Vagina (tissue), 2 donors: ENCODE measurements around the gene RBFOX1.

Source experiments
- CTCF ChIP-seq, 3 experiments: fragments of 450-650 bp in 2 of 3; fragments of 200-600 bp in 1 of 3; sonication (generic) in 1 of 3; IDR thresholded peaks; one replicate each; pipeline ENCODE4 v1.5.1; 2017 to 2019; ENCODE audit warnings: antibody characterized with exemption in 3 of 3, mild to moderate bottlenecking in 2 of 3, moderate library complexity in 2 of 3
- POLR2A ChIP-seq, 2 donors: fragments of 450-650 bp; IDR thresholded peaks; one replicate each; pipeline ENCODE4 v1.6.1; 2017; ENCODE audit warnings: antibody characterized with exemption in 2 of 2, mild to moderate bottlenecking in 2 of 2, moderate library complexity in 2 of 2
- POLR2AphosphoS5 ChIP-seq, 2 donors: sonication (generic); formaldehyde crosslinking; IDR thresholded peaks; one replicate each; pipeline ENCODE4 v1.9.0; 2017; ENCODE audit warnings: antibody characterized with exemption in 2 of 2, mild to moderate bottlenecking in 2 of 2, low read depth in 1 of 2; ENCODE audit not compliant: insufficient read depth in 1 of 2

GRCh38 chr16:7440886-7441400, 108.3 kb downstream of the RBFOX1 start:
- TF ChIP-seq POLR2A (IDR thresholded peaks at IDR 0.05) (no peak), CTCF (IDR thresholded peaks at IDR 0.05) (no peak), POLR2AphosphoS5 (IDR thresholded peaks at IDR 0.05; ENCODE audit: insufficient read depth in 1 of 2, low read depth in 1 of 2) (no peak)
